ENCODE results near the gene TPGS2. TPM values are rescaled to one million over a fixed set of nuclear protein-coding genes. Genes with fewer than 3 reads are reported as not detected.

TPGS2 gene
- total RNA-seq, 4 donors from 2014 or later: 53.7 to 130 (median 95.6) TPM

- WGBS, 2 donors (ENCODE audit: low coverage in 1 of 2): 98 to 100% methylated on average over 1 to 5 of the region's 5 CpGs
- intact Hi-C loops (cut with DNase I; ENCODE audit: low total_unique reads) (no loop called here), in situ Hi-C loops (cut with MboI; ENCODE audit: low pct_ligation_motif_present in 1 of 4, low pct_unique_long_range_greater_than_20kb in 1 of 4, low sequenced_read_pairs in 3 of 4) (no loop called here)
- no peaks in the 10 kb centered on the region for H3K4me1 ChIP-seq
- no peaks in the 10 kb centered on the region for H3K27me3 ChIP-seq
- TF ChIP-seq CTCF (IDR thresholded peaks at IDR 0.05) (no peak), EP300 (IDR thresholded peaks at IDR 0.05; ENCODE audit: low read depth) (no peak), POLR2A (IDR thresholded peaks at IDR 0.05) (no peak), POLR2AphosphoS5 (IDR thresholded peaks at IDR 0.05) (no peak)
- no peak for DNase-seq
- no peaks in the 10 kb centered on the region for H3K36me3 ChIP-seq
- no peak overlapping the region for H3K4me3 ChIP-seq
- no peaks in the 10 kb centered on the region for H3K9me3 ChIP-seq
- H3K27ac ChIP-seq: no peak overlapping the region
Measured at GRCh38 chr18:36783792-36784191, 45.0 kb downstream of the TPGS2 start.

GRCh38 chr18:36782710-36783109 lies 46.1 kb downstream of the TPGS2 start:
- Histone ChIP-seq H3K27ac (no peak overlapping the region), H3K27me3 (no peaks in the 10 kb centered on the region), H3K36me3 (no peaks in the 10 kb centered on the region), H3K4me1 (no peaks in the 10 kb centered on the region), H3K4me3 (no peak overlapping the region), H3K9me3 (no peaks in the 10 kb centered on the region)
- intact Hi-C loops (cut with DNase I; ENCODE audit: low total_unique reads): no loop called here
- DNase-seq: no peak
- TF ChIP-seq POLR2AphosphoS5 (IDR thresholded peaks at IDR 0.05) (no peak), CTCF (IDR thresholded peaks at IDR 0.05) (no peak), EP300 (IDR thresholded peaks at IDR 0.05; ENCODE audit: low read depth) (no peak), POLR2A (IDR thresholded peaks at IDR 0.05) (no peak)
- WGBS, 2 donors (ENCODE audit: low coverage in 1 of 2): 79 to 92% methylated on average over 6 to 9 of the region's 9 CpGs
- in situ Hi-C loops (cut with MboI; ENCODE audit: low pct_ligation_motif_present in 1 of 4, low pct_unique_long_range_greater_than_20kb in 1 of 4, low sequenced_read_pairs in 3 of 4): no loop called here

- Histone ChIP-seq H3K27ac (no peak overlapping the region), H3K4me3 (no peak overlapping the region), H3K27me3 (no peaks in the 10 kb centered on the region), H3K36me3 (no peaks in the 10 kb centered on the region), H3K4me1 (no peaks in the 10 kb centered on the region), H3K9me3 (no peaks in the 10 kb centered on the region)
- WGBS, 2 donors (ENCODE audit: low coverage in 1 of 2): 70 to 80% methylated on average over 1 to 2 of the region's 2 CpGs
- no peak for TF ChIP-seq CTCF (IDR thresholded peaks at IDR 0.05)
- no peak for TF ChIP-seq POLR2A (IDR thresholded peaks at IDR 0.05)
- TF ChIP-seq POLR2AphosphoS5 (IDR thresholded peaks at IDR 0.05): no peak
- no peak for TF ChIP-seq EP300 (IDR thresholded peaks at IDR 0.05; ENCODE audit: low read depth)
- DNase-seq: no peak
- in situ Hi-C loops (cut with MboI; ENCODE audit: low pct_ligation_motif_present in 1 of 4, low pct_unique_long_range_greater_than_20kb in 1 of 4, low sequenced_read_pairs in 3 of 4): no loop called here
- intact Hi-C loops (cut with DNase I; ENCODE audit: low total_unique reads): no loop called here
Measured at GRCh38 chr18:36780748-36781147, 48.1 kb downstream of the TPGS2 start.

- Histone ChIP-seq H3K9me3 (no peaks in the 10 kb centered on the region), H3K4me3 (no peak overlapping the region), H3K27ac (no peak overlapping the region), H3K4me1 (no peaks in the 10 kb centered on the region), H3K27me3 (no peaks in the 10 kb centered on the region), H3K36me3 (no peaks in the 10 kb centered on the region)
- 50 to 96% methylated on average over 1 of the region's 1 CpG for WGBS, 2 donors (ENCODE audit: low coverage in 1 of 2)
- no peak for DNase-seq
- intact Hi-C loops (cut with DNase I; ENCODE audit: low total_unique reads) (no loop called here), in situ Hi-C loops (cut with MboI; ENCODE audit: low pct_ligation_motif_present in 1 of 4, low pct_unique_long_range_greater_than_20kb in 1 of 4, low sequenced_read_pairs in 3 of 4) (no loop called here)
- TF ChIP-seq EP300 (IDR thresholded peaks at IDR 0.05; ENCODE audit: low read depth): no peak
- no peak for TF ChIP-seq POLR2AphosphoS5 (IDR thresholded peaks at IDR 0.05)
- TF ChIP-seq POLR2A (IDR thresholded peaks at IDR 0.05): no peak
- TF ChIP-seq CTCF (IDR thresholded peaks at IDR 0.05): no peak
Measured at GRCh38 chr18:36777566-36777965, 51.2 kb downstream of the TPGS2 start.
